ENCODE measurements around the gene PLEKHA5. TPM values are rescaled to one million over a fixed set of nuclear protein-coding genes. Genes with fewer than 3 reads are reported as not detected.
A peak's percentile ranks its signal among the peaks of the same experiment; 100 is the strongest.

The PLEKHA5 gene
- total RNA-seq, 1 donor: 82.2 TPM

GRCh38 chr12:19246933-19247332 is 117.4 kb downstream of the PLEKHA5 start:
- no peaks in the 10 kb centered on the region for H4K20me1 ChIP-seq (ENCODE audit: insufficient read depth, low read length)
- H2AFZ ChIP-seq (ENCODE audit: low read length): no peak overlapping the region
- no peaks in the 10 kb centered on the region for H3K9me3 ChIP-seq (ENCODE audit: low read depth, low read length)
- DNase-seq (ENCODE audit: insufficient read length, low spot score, missing footprints): no peak
- no peak overlapping the region for H3K27ac ChIP-seq (ENCODE audit: low read depth, low read length)
- peaks cover 22% of the 10 kb centered on the region for H3K4me1 ChIP-seq (ENCODE audit: insufficient read depth, low read length)
- H3K79me2 ChIP-seq (ENCODE audit: insufficient read depth, low read length): peaks cover 74% of the 10 kb centered on the region
- no peaks in the 10 kb centered on the region for H3K27me3 ChIP-seq (ENCODE audit: insufficient read depth, low read length)
- TF ChIP-seq CTCF (IDR thresholded peaks at IDR 0.05; ENCODE audit: extremely low read depth, low read depth, low read length): no peak
- H3K4me3 ChIP-seq (ENCODE audit: insufficient read depth, low read length): no peak overlapping the region
- H3K4me2 ChIP-seq (ENCODE audit: insufficient read depth, low read length): no peak overlapping the region
- H3K36me3 ChIP-seq (ENCODE audit: insufficient read depth, low read length): no peaks in the 10 kb centered on the region

- Histone ChIP-seq H3K4me2 (ENCODE audit: insufficient read depth, low read length) (no peak overlapping the region), H4K20me1 (ENCODE audit: insufficient read depth, low read length) (no peaks in the 10 kb centered on the region), H3K27ac (ENCODE audit: low read depth, low read length) (peak overlapping the region; percentile 34), H3K79me2 (ENCODE audit: insufficient read depth, low read length) (peaks cover 61% of the 10 kb centered on the region), H3K27me3 (ENCODE audit: insufficient read depth, low read length) (no peaks in the 10 kb centered on the region), H2AFZ (ENCODE audit: low read length) (no peak overlapping the region), H3K9me3 (ENCODE audit: low read depth, low read length) (no peaks in the 10 kb centered on the region), H3K36me3 (ENCODE audit: insufficient read depth, low read length) (peaks cover 4% of the 10 kb centered on the region), H3K4me3 (ENCODE audit: insufficient read depth, low read length) (no peak overlapping the region), H3K4me1 (ENCODE audit: insufficient read depth, low read length) (peaks cover 8% of the 10 kb centered on the region)
- no peak for DNase-seq (ENCODE audit: insufficient read length, low spot score, missing footprints)
- TF ChIP-seq CTCF (IDR thresholded peaks at IDR 0.05; ENCODE audit: extremely low read depth, low read depth, low read length): no peak
Observed at GRCh38 chr12:19248929-19249602, 119.5 kb downstream of the PLEKHA5 start.

DNA sequence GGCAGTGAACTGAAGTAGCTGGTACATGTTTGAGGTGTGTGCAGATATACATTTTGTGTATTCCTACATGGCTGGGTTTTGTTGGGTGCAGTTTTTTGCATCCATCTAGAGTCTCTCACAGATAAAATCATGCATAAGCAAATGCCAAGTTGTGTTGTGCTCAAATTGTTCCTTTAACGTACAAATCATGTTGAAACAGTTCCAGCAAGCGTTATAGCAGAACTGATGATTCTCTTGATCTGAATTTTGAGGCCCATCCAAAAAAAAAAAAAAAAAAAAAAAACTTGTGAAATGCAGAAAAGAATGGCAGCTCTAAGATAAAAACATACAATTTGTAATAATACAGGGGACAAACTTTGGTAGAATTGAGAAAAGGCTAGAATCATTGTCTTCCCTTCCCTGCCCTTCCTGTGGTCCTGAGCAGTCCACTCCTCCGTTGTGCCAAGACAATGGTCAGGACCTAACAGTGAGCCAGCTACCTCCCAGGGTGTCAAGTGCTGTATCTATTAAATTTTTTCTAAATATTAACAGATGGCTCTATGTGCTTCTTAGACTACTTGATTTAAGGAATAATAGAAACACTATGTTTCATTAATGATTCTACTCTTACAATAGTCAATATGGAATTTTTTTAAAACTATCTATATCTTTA is 122.1 kb downstream of the PLEKHA5 start:
- H3K36me3 ChIP-seq (ENCODE audit: insufficient read depth, low read length): peaks cover 4% of the 10 kb centered on the region
- no peak overlapping the region for H3K4me3 ChIP-seq (ENCODE audit: insufficient read depth, low read length)
- no peak overlapping the region for H3K27ac ChIP-seq (ENCODE audit: low read depth, low read length)
- H2AFZ ChIP-seq (ENCODE audit: low read length): no peak overlapping the region
- H4K20me1 ChIP-seq (ENCODE audit: insufficient read depth, low read length): no peaks in the 10 kb centered on the region
- no peak overlapping the region for H3K4me2 ChIP-seq (ENCODE audit: insufficient read depth, low read length)
- no peak for TF ChIP-seq CTCF (IDR thresholded peaks at IDR 0.05; ENCODE audit: extremely low read depth, low read depth, low read length)
- no peaks in the 10 kb centered on the region for H3K9me3 ChIP-seq (ENCODE audit: low read depth, low read length)
- DNase-seq (ENCODE audit: insufficient read length, low spot score, missing footprints): no peak
- H3K27me3 ChIP-seq (ENCODE audit: insufficient read depth, low read length): no peaks in the 10 kb centered on the region
- H3K4me1 ChIP-seq (ENCODE audit: insufficient read depth, low read length): peaks cover 5% of the 10 kb centered on the region
- peaks cover 39% of the 10 kb centered on the region for H3K79me2 ChIP-seq (ENCODE audit: insufficient read depth, low read length)

GRCh38 chr12:19260135-19260534 is 130.6 kb downstream of the PLEKHA5 start:
- DNase-seq (ENCODE audit: insufficient read length, low spot score, missing footprints): no peak
- no peak overlapping the region for H3K4me3 ChIP-seq (ENCODE audit: insufficient read depth, low read length)
- no peaks in the 10 kb centered on the region for H3K27me3 ChIP-seq (ENCODE audit: insufficient read depth, low read length)
- no peaks in the 10 kb centered on the region for H3K4me1 ChIP-seq (ENCODE audit: insufficient read depth, low read length)
- H3K36me3 ChIP-seq (ENCODE audit: insufficient read depth, low read length): peaks cover 5% of the 10 kb centered on the region
- H4K20me1 ChIP-seq (ENCODE audit: insufficient read depth, low read length): no peaks in the 10 kb centered on the region
- no peak overlapping the region for H3K27ac ChIP-seq (ENCODE audit: low read depth, low read length)
- H3K9me3 ChIP-seq (ENCODE audit: low read depth, low read length): no peaks in the 10 kb centered on the region
- no peak overlapping the region for H2AFZ ChIP-seq (ENCODE audit: low read length)
- H3K4me2 ChIP-seq (ENCODE audit: insufficient read depth, low read length): no peak overlapping the region
- TF ChIP-seq CTCF (IDR thresholded peaks at IDR 0.05; ENCODE audit: extremely low read depth, low read depth, low read length): no peak
- no peaks in the 10 kb centered on the region for H3K79me2 ChIP-seq (ENCODE audit: insufficient read depth, low read length)
